ENCODE data around the gene DNAJB2. TPM values are rescaled to one million over a fixed set of nuclear protein-coding genes. Genes with fewer than 3 reads are reported as not detected.

Gene DNAJB2
- total RNA-seq, 1 donor from 2014 or later, result 69.5 TPM

- peaks cover 5% of the 10 kb centered on the region for H3K9me3 Mint-ChIP-seq (ENCODE audit: low read depth)
- no peak for TF ChIP-seq CTCF (IDR thresholded peaks at IDR 0.05; ENCODE audit: unreplicated experiment)
- DNase-seq (ENCODE audit: low spot score, unreplicated experiment), result peak; percentile 73
- no peak overlapping the region for H3K4me3 Mint-ChIP-seq (ENCODE audit: low read depth)
- H3K4me1 Mint-ChIP-seq (ENCODE audit: low read depth), result peaks cover 1% of the 10 kb centered on the region
- H3K27me3 Mint-ChIP-seq, result peaks cover 88% of the 10 kb centered on the region
- no peaks in the 10 kb centered on the region for H3K36me3 Mint-ChIP-seq (ENCODE audit: insufficient read depth)
- no peak overlapping the region for H3K27ac Mint-ChIP-seq
These were observed 52.5 kb downstream of the DNAJB2 start for GRCh38 chr2:219331560-219332213.

- Mint-ChIP-seq H3K27me3 (peaks cover 92% of the 10 kb centered on the region), H3K4me1 (ENCODE audit: low read depth) (peaks cover 1% of the 10 kb centered on the region), H3K4me3 (ENCODE audit: low read depth) (no peak within 1 kb of the TSS), H3K9me3 (ENCODE audit: low read depth) (peaks cover 5% of the 10 kb centered on the region), H3K27ac (no peak within 1 kb of the TSS), H3K36me3 (ENCODE audit: insufficient read depth) (no peaks in the 10 kb centered on the region)
- no peak for TF ChIP-seq CTCF (IDR thresholded peaks at IDR 0.05; ENCODE audit: unreplicated experiment)
- no peak for DNase-seq (ENCODE audit: low spot score, unreplicated experiment)
These were observed 53.4 kb downstream of the DNAJB2 start, which contains the start of gene RESP18 for GRCh38 chr2:219332542-219332941. RESP18 (minus strand) TSS chr2:219332744.

- peaks cover 5% of the 10 kb centered on the region for H3K9me3 Mint-ChIP-seq (ENCODE audit: low read depth)
- no peak overlapping the region for H3K27ac Mint-ChIP-seq
- H3K4me3 Mint-ChIP-seq (ENCODE audit: low read depth), result no peak overlapping the region
- peaks cover 91% of the 10 kb centered on the region for H3K27me3 Mint-ChIP-seq
- H3K4me1 Mint-ChIP-seq (ENCODE audit: low read depth), result no peaks in the 10 kb centered on the region
- H3K36me3 Mint-ChIP-seq (ENCODE audit: insufficient read depth), result no peaks in the 10 kb centered on the region
- DNase-seq (ENCODE audit: low spot score, unreplicated experiment), result no peak
- TF ChIP-seq CTCF (IDR thresholded peaks at IDR 0.05; ENCODE audit: unreplicated experiment), result no peak
These were observed 54.9 kb downstream of the DNAJB2 start for GRCh38 chr2:219334076-219334475.

GRCh38 chr2:219335373-219335786 is 56.2 kb downstream of the DNAJB2 start:
- peaks cover 90% of the 10 kb centered on the region for H3K27me3 Mint-ChIP-seq
- no peak overlapping the region for H3K4me3 Mint-ChIP-seq (ENCODE audit: low read depth)
- H3K4me1 Mint-ChIP-seq (ENCODE audit: low read depth), result no peaks in the 10 kb centered on the region
- DNase-seq (ENCODE audit: low spot score, unreplicated experiment), result no peak
- H3K36me3 Mint-ChIP-seq (ENCODE audit: insufficient read depth), result no peaks in the 10 kb centered on the region
- TF ChIP-seq CTCF (IDR thresholded peaks at IDR 0.05; ENCODE audit: unreplicated experiment), result no peak
- no peak overlapping the region for H3K27ac Mint-ChIP-seq
- H3K9me3 Mint-ChIP-seq (ENCODE audit: low read depth), result peaks cover 5% of the 10 kb centered on the region

Small RNA genes within 50 kb of the gene (microRNA-seq; reads per million reads assigned to microRNA genes)
- gene MIR153-1 (ENCODE audit: borderline number of aligned reads, unreplicated experiment), result 1.8 reads per million

Other genes starting within 250 kb of the DNAJB2 start
- 0.65 and 0.67 TPM in 2 replicates for gene CFAP65, start 237.8 kb upstream of the DNAJB2 start, total RNA-seq
- gene IHH, start 218.4 kb upstream of the DNAJB2 start, total RNA-seq, result 17.3 and 24.1 TPM in 2 replicates
- 15.4 and 17.7 TPM in 2 replicates for gene NHEJ1, start 118.6 kb upstream of the DNAJB2 start, total RNA-seq
- gene SLC23A3, start 109.3 kb upstream of the DNAJB2 start, total RNA-seq, result 1.7 and 2.8 TPM in 2 replicates
- gene CNPPD1, start 102.4 kb upstream of the DNAJB2 start, total RNA-seq, result 38.9 and 40.8 TPM in 2 replicates
- 77.0 and 77.4 TPM in 2 replicates for gene RETREG2, start 101.1 kb upstream of the DNAJB2 start, total RNA-seq
- 29.3 and 29.6 TPM in 2 replicates for gene ZFAND2B, start 72.6 kb upstream of the DNAJB2 start, total RNA-seq
- gene ABCB6, start 60.4 kb upstream of the DNAJB2 start, total RNA-seq, result 26.7 and 29.9 TPM in 2 replicates
- gene ATG9A, start 49.7 kb upstream of the DNAJB2 start, total RNA-seq, result 40.6 and 43.6 TPM in 2 replicates
- gene ANKZF1, start 49.6 kb upstream of the DNAJB2 start, total RNA-seq, result 64.3 and 66.7 TPM in 2 replicates
- gene GLB1L, start 33.9 kb upstream of the DNAJB2 start, total RNA-seq, result 11.8 and 13.5 TPM in 2 replicates
- 23.2 and 24.1 TPM in 2 replicates for gene STK16, start 33.9 kb upstream of the DNAJB2 start, total RNA-seq
- not detected in 2 replicates for gene TUBA4B, start 26.1 kb upstream of the DNAJB2 start, total RNA-seq
- gene TUBA4A, start 25.4 kb upstream of the DNAJB2 start, total RNA-seq, result 8.3 and 9.1 TPM in 2 replicates
- gene PTPRN, start 30.0 kb downstream of the DNAJB2 start, total RNA-seq, result 30.2 and 30.5 TPM in 2 replicates
- not detected in 2 replicates for gene RESP18, start 53.4 kb downstream of the DNAJB2 start, total RNA-seq
- 36.0 and 47.0 TPM in 2 replicates for gene DNPEP, start 108.5 kb downstream of the DNAJB2 start, total RNA-seq
- gene DES, start 139.0 kb downstream of the DNAJB2 start, total RNA-seq, result not detected in 2 replicates
- gene SPEG, start 155.5 kb downstream of the DNAJB2 start, total RNA-seq, result 15.1 and 15.5 TPM in 2 replicates
- 35.8 and 37.4 TPM in 2 replicates for gene GMPPA, start 219.5 kb downstream of the DNAJB2 start, total RNA-seq
- 3.4 and 5.1 TPM in 2 replicates for gene ASIC4, start 235.1 kb downstream of the DNAJB2 start, total RNA-seq